GM15510 (cell line): ENCODE data around the gene TBC1D2.

Source experiments
- POLR2A ChIP-seq: IDR thresholded peaks from 3 replicates; pipeline ENCODE4 v1.6.1; 2011; ENCODE audit warnings: borderline replicate concordance; ENCODE audit not compliant: insufficient read length; ENCODE audit errors: extremely low read depth

TBC1D2 gene

GRCh38 chr9:98230304-98230703 lies 25.1 kb downstream of the TBC1D2 start:
- TF ChIP-seq POLR2A, result no peak

GRCh38 chr9:98229620-98230019 lies 25.8 kb downstream of the TBC1D2 start:
- no peak for TF ChIP-seq POLR2A

GRCh38 chr9:98229090-98229395 lies 26.4 kb downstream of the TBC1D2 start:
- TF ChIP-seq POLR2A, result no peak

GRCh38 chr9:98228392-98229089 lies 26.9 kb downstream of the TBC1D2 start:
- no peak for TF ChIP-seq POLR2A

GRCh38 chr9:98227883-98228282 lies 27.6 kb downstream of the TBC1D2 start:
- no peak for TF ChIP-seq POLR2A

GRCh38 chr9:98226957-98227356 lies 28.5 kb downstream of the TBC1D2 start:
- TF ChIP-seq POLR2A, result no peak

- TF ChIP-seq POLR2A, result no peak
Measured at GRCh38 chr9:98226516-98226915, 28.9 kb downstream of the TBC1D2 start.

- TF ChIP-seq POLR2A, result no peak
Measured at GRCh38 chr9:98225015-98225442, 30.4 kb downstream of the TBC1D2 start.

GRCh38 chr9:98222885-98223691 lies 32.4 kb downstream of the TBC1D2 start:
- no peak for TF ChIP-seq POLR2A

- TF ChIP-seq POLR2A, result no peak
Measured at GRCh38 chr9:98220911-98221310, 34.5 kb downstream of the TBC1D2 start.

GRCh38 chr9:98219794-98220370 lies 35.6 kb downstream of the TBC1D2 start:
- TF ChIP-seq POLR2A, result no peak

GRCh38 chr9:98219364-98219716 lies 36.1 kb downstream of the TBC1D2 start:
- no peak for TF ChIP-seq POLR2A

- no peak for TF ChIP-seq POLR2A
Measured at GRCh38 chr9:98218562-98219363, 36.7 kb downstream of the TBC1D2 start.

- no peak for TF ChIP-seq POLR2A
Measured at GRCh38 chr9:98217255-98217654, 38.2 kb downstream of the TBC1D2 start.

- no peak for TF ChIP-seq POLR2A
Measured at GRCh38 chr9:98216391-98216790, 39.1 kb downstream of the TBC1D2 start.
